OCI-LY1 (cell line): Measurements from ENCODE around the gene BROX.
"Not testable (repeated sequence)": the region's sequence is repeated elsewhere in the genome, so short reads cannot be mapped to it uniquely, and the experiment has no call there.

Experiments
- H2AFZ ChIP-seq: fragments of 200-600 bp; sonication (generic), shearing (Covaris generic); 2 replicates; pipeline ENCODE4 v1.6.0; 2014; ENCODE audit warnings: antibody characterized with exemption, mild to moderate bottlenecking, low read length
- H3F3A ChIP-seq: fragments of 200-600 bp; sonication (generic), shearing (Covaris generic); 2 replicates; pipeline ENCODE4 v1.6.0; 2014; ENCODE audit warnings: mild to moderate bottlenecking, antibody characterized with exemption, low read length, moderate library complexity; ENCODE audit not compliant: insufficient read depth
- H3K27ac ChIP-seq: fragments of 200-600 bp; sonication (generic); 2 replicates; pipeline ENCODE4 v1.5.1; 2014; ENCODE audit warnings: low read length, mixed run types, mild to moderate bottlenecking, low read depth; ENCODE audit not compliant: poor library complexity, severe bottlenecking
- H3K27me3 ChIP-seq: fragments of 200-600 bp; sonication (generic); 2 replicates; pipeline ENCODE4 v1.6.0; 2014; ENCODE audit warnings: antibody characterized with exemption, mild to moderate bottlenecking, low read length, moderate library complexity; ENCODE audit not compliant: insufficient read depth
- H3K36me3 ChIP-seq: fragments of 200-600 bp; sonication (generic); 2 replicates; pipeline ENCODE4 v1.6.1; 2014; ENCODE audit warnings: mild to moderate bottlenecking, antibody characterized with exemption, low read length, moderate library complexity, mixed read lengths; ENCODE audit not compliant: insufficient read depth
- H3K4me1 ChIP-seq: fragments of 200-600 bp; sonication (generic); 2 replicates; pipeline ENCODE4 v1.5.1; 2014; ENCODE audit warnings: mild to moderate bottlenecking, low read length, moderate library complexity; ENCODE audit not compliant: insufficient read depth, severe bottlenecking
- H3K4me2 ChIP-seq: fragments of 200-600 bp; sonication (generic), shearing (Covaris generic); 2 replicates; pipeline ENCODE4 v1.6.1; 2014; ENCODE audit warnings: low read length
- H3K4me3 ChIP-seq: fragments of 200-600 bp; sonication (generic); 2 replicates; pipeline ENCODE4 v1.5.1; 2014; ENCODE audit warnings: low read length, low read depth, mild to moderate bottlenecking, mixed read lengths; ENCODE audit not compliant: poor library complexity, severe bottlenecking
- H3K79me2 ChIP-seq: fragments of 200-600 bp; shearing (Covaris generic); 2 replicates; pipeline ENCODE4 v1.6.1; 2016; ENCODE audit warnings: mixed run types, low read length, mixed read lengths; ENCODE audit not compliant: insufficient read depth
- H3K9ac ChIP-seq: fragments of 200-600 bp; sonication (generic), shearing (Covaris generic); 2 replicates; pipeline ENCODE4 v1.6.1; 2014; ENCODE audit warnings: mild to moderate bottlenecking, low read length, mixed read lengths
- H3K9me2 ChIP-seq: fragments of 200-600 bp; sonication (generic), shearing (Covaris generic); 2 replicates; pipeline ENCODE4 v1.6.1; 2014; ENCODE audit warnings: low read depth, mild to moderate bottlenecking, low read length, mixed read lengths
- H3K9me3 ChIP-seq: fragments of 200-600 bp; shearing (Covaris generic); 2 replicates; pipeline ENCODE4 v1.6.1; 2014; ENCODE audit warnings: low read length, mixed read lengths
- H4K20me1 ChIP-seq: fragments of 200-600 bp; sonication (generic), shearing (Covaris generic); 2 replicates; pipeline ENCODE4 v1.6.0; 2016; ENCODE audit warnings: mild to moderate bottlenecking, low read length; ENCODE audit not compliant: insufficient read depth
- CTCF ChIP-seq: fragments of 200-600 bp; sonication (generic), shearing (Covaris generic); IDR thresholded peaks from 2 replicates; pipeline ENCODE4 v1.5.1; 2017; ENCODE audit warnings: mild to moderate bottlenecking, antibody characterized with exemption, low read length, moderate library complexity, mixed read lengths
- EZH2 ChIP-seq: fragments of 200-600 bp; sonication (generic), shearing (Covaris generic); IDR thresholded peaks from 2 replicates; pipeline ENCODE4 v1.8.0; 2017; ENCODE audit warnings: borderline replicate concordance, mixed run types, mild to moderate bottlenecking, antibody characterized with exemption, low read length, moderate library complexity, mixed read lengths

The BROX gene

GRCh38 chr1:222759451-222760035, 47.2 kb downstream of the BROX start:
- Histone ChIP-seq H3K9ac (no peak overlapping the region), H3K36me3 (no peaks in the 10 kb centered on the region), H3K4me3 (no peak overlapping the region), H3K27ac (no peak overlapping the region), H3K79me2 (no peaks in the 10 kb centered on the region), H3K4me2 (no peak overlapping the region), H3K27me3 (no peaks in the 10 kb centered on the region; the same call in 1 of the 2 replicates), H3K9me2 (no peaks in the 10 kb centered on the region), H3F3A (no peaks in the 10 kb centered on the region), H2AFZ (no peak overlapping the region), H3K4me1 (no peaks in the 10 kb centered on the region), H4K20me1 (no peaks in the 10 kb centered on the region), H3K9me3 (no peaks in the 10 kb centered on the region)
- TF ChIP-seq CTCF (no peak), EZH2 (no peak)

- Histone ChIP-seq H2AFZ (no peak overlapping the region), H3K27me3 (no peaks in the 10 kb centered on the region; the same call in 1 of the 2 replicates), H3K4me1 (no peaks in the 10 kb centered on the region), H3K9me3 (no peaks in the 10 kb centered on the region), H3K79me2 (no peaks in the 10 kb centered on the region), H3K9me2 (no peaks in the 10 kb centered on the region), H3K9ac (no peak overlapping the region), H3K36me3 (no peaks in the 10 kb centered on the region), H4K20me1 (no peaks in the 10 kb centered on the region), H3K4me2 (no peak overlapping the region), H3K27ac (no peak overlapping the region), H3F3A (no peaks in the 10 kb centered on the region), H3K4me3 (no peak overlapping the region)
- TF ChIP-seq CTCF = no peak
- TF ChIP-seq EZH2 = no peak
Observed at GRCh38 chr1:222761083-222761482, 48.7 kb downstream of the BROX start.

- not testable (repeated sequence) for H3K9me3 ChIP-seq, H3K4me1 ChIP-seq, H3F3A ChIP-seq, H4K20me1 ChIP-seq, H3K4me2 ChIP-seq, H3K4me3 ChIP-seq, H3K9me2 ChIP-seq, H3K27ac ChIP-seq, H3K9ac ChIP-seq, H2AFZ ChIP-seq, H3K79me2 ChIP-seq, H3K36me3 ChIP-seq, H3K27me3 ChIP-seq
Observed at GRCh38 chr1:222762178-222762577, 49.8 kb downstream of the BROX start.

- no peaks in the 10 kb centered on the region for H4K20me1 ChIP-seq
- no peak overlapping the region for H3K4me2 ChIP-seq
- no peaks in the 10 kb centered on the region for H3K9me2 ChIP-seq
- no peaks in the 10 kb centered on the region for H3F3A ChIP-seq
- H3K9ac ChIP-seq = no peak overlapping the region
- H3K27me3 ChIP-seq = no peaks in the 10 kb centered on the region
- H3K79me2 ChIP-seq = no peaks in the 10 kb centered on the region
- TF ChIP-seq CTCF (no peak), EZH2 (no peak)
- H3K4me1 ChIP-seq = peaks cover under 1% of the 10 kb centered on the region
- H3K36me3 ChIP-seq = no peaks in the 10 kb centered on the region
- H2AFZ ChIP-seq = no peak overlapping the region
- H3K27ac ChIP-seq = no peak overlapping the region
- no peak overlapping the region for H3K4me3 ChIP-seq
- H3K9me3 ChIP-seq = peaks cover 15% of the 10 kb centered on the region
Observed at GRCh38 chr1:222767152-222767571, 54.8 kb downstream of the BROX start.
